WTC11 (cell line): ENCODE data around the gene DTL. TPM values are rescaled to one million over a fixed set of nuclear protein-coding genes. Genes with fewer than 3 reads are reported as not detected.

Experiments
- ATAC-seq: fragments of 200-7000 bp; cut with Tn5 transposase; 2 replicates; pipeline ENCODE4 v1.10.0; 2021; ENCODE audit warnings: mild to moderate bottlenecking, moderate library complexity
- CTCF ChIA-PET: fragments of 300-600 bp; sonication (Branson Sonifier 250); formaldehyde crosslinking; loops from one replicate; lab custom pipeline; 2021; ENCODE audit warnings: antibody characterized with exemption; lab: Charles Lee
- POLR2A ChIA-PET: fragments of 350-600 bp; sonication (Branson Sonifier 250); formaldehyde crosslinking; loops from one replicate; lab custom pipeline; 2021; ENCODE audit warnings: antibody characterized with exemption; lab: Charles Lee
- DNase-seq: peaks from one replicate; pipeline ENCODE4 v3.0.0; 2021; ENCODE audit warnings: low spot score
- H3K27ac Mint-ChIP-seq: 2 replicates; pipeline ENCODE4 v1.8.0; 2021; ENCODE audit warnings: mixed read lengths
- H3K27me3 Mint-ChIP-seq: 2 replicates; pipeline ENCODE4 v1.8.0; 2021; ENCODE audit warnings: low read depth, mild to moderate bottlenecking, moderate library complexity, mixed read lengths
- H3K36me3 Mint-ChIP-seq: 2 replicates; pipeline ENCODE4 v1.8.0; 2021; ENCODE audit warnings: mixed read lengths
- H3K4me1 Mint-ChIP-seq: 2 replicates; pipeline ENCODE4 v1.8.0; 2022; ENCODE audit warnings: mixed read lengths
- H3K4me3 Mint-ChIP-seq: 2 replicates; pipeline ENCODE4 v1.8.0; 2021; ENCODE audit warnings: mild to moderate bottlenecking, moderate library complexity, mixed read lengths
- H3K9me3 Mint-ChIP-seq: 2 replicates; pipeline ENCODE4 v1.8.0; 2021; ENCODE audit warnings: mixed read lengths
- ARID4B ChIP-seq: sonication (generic); formaldehyde crosslinking; IDR thresholded peaks from 2 replicates; pipeline ENCODE4 v1.8.0; 2023; ENCODE audit warnings: missing genetic modification reagents, mild to moderate bottlenecking, borderline replicate concordance
- E2F4 ChIP-seq: sonication (generic); formaldehyde crosslinking; IDR thresholded peaks from 2 replicates; pipeline ENCODE4 v1.8.1; 2022; ENCODE audit warnings: low read depth, mild to moderate bottlenecking, moderate library complexity, missing genetic modification reagents, borderline replicate concordance
- ERG ChIP-seq: fragments of 250-450 bp; sonication (Bioruptor Pico); IDR thresholded peaks from 2 replicates; pipeline ENCODE4 v1.8.0; 2021; ENCODE audit warnings: mild to moderate bottlenecking
- GABPB1 ChIP-seq: sonication (generic); formaldehyde crosslinking; IDR thresholded peaks from 2 replicates; pipeline ENCODE4 v1.8.1; 2023; ENCODE audit warnings: mild to moderate bottlenecking, missing genetic modification reagents
- IRF2 ChIP-seq: sonication (generic); formaldehyde crosslinking; IDR thresholded peaks from 2 replicates; pipeline ENCODE4 v1.8.0; 2022; ENCODE audit warnings: low read depth, missing genetic modification reagents, borderline replicate concordance
- MXD4 ChIP-seq: fragments of 250-450 bp; sonication (Bioruptor Pico); IDR thresholded peaks from 2 replicates; pipeline ENCODE4 v1.8.0; 2021; ENCODE audit warnings: mild to moderate bottlenecking, moderate library complexity, borderline replicate concordance
- NR1H2 ChIP-seq: sonication (generic); formaldehyde crosslinking; IDR thresholded peaks from 2 replicates; pipeline ENCODE4 v1.9.0; 2021; ENCODE audit warnings: mild to moderate bottlenecking, moderate library complexity, missing genetic modification reagents
- PRDM15 ChIP-seq: sonication (generic); formaldehyde crosslinking; IDR thresholded peaks from 2 replicates; pipeline ENCODE4 v1.8.0; 2022; ENCODE audit warnings: missing genetic modification reagents
- PRRX2 ChIP-seq: fragments of 250-450 bp; sonication (Bioruptor Pico); IDR thresholded peaks from 2 replicates; pipeline ENCODE4 v1.8.0; 2021; ENCODE audit warnings: mild to moderate bottlenecking
- RELA ChIP-seq: sonication (generic); formaldehyde crosslinking; IDR thresholded peaks from 2 replicates; pipeline ENCODE4 v1.8.1; 2022; ENCODE audit warnings: missing genetic modification reagents, mild to moderate bottlenecking, borderline replicate concordance
- SP1 ChIP-seq: sonication (generic); formaldehyde crosslinking; conservative IDR thresholded peaks from 2 replicates; pipeline ENCODE4 v1.8.1; 2022; ENCODE audit warnings: missing genetic modification reagents
- TCF7 ChIP-seq: sonication (generic); formaldehyde crosslinking; IDR thresholded peaks from 2 replicates; pipeline ENCODE4 v1.8.0; 2022; ENCODE audit warnings: mild to moderate bottlenecking, low read depth, missing genetic modification reagents, moderate library complexity
- ZBTB43 ChIP-seq: sonication (generic); formaldehyde crosslinking; IDR thresholded peaks from 2 replicates; pipeline ENCODE4 v1.8.1; 2023; ENCODE audit warnings: mild to moderate bottlenecking, missing genetic modification reagents
- ZNF121 ChIP-seq: sonication (generic); formaldehyde crosslinking; IDR thresholded peaks from 2 replicates; pipeline ENCODE4 v1.8.0; 2023; ENCODE audit warnings: missing genetic modification reagents
- ZNF219 ChIP-seq: sonication (generic); formaldehyde crosslinking; IDR thresholded peaks from 2 replicates; pipeline ENCODE4 v1.8.0; 2023; ENCODE audit warnings: missing genetic modification reagents, mild to moderate bottlenecking, borderline replicate concordance
- ZNF416 ChIP-seq: fragments of 250-450 bp; sonication (Bioruptor Pico); IDR thresholded peaks from 2 replicates; pipeline ENCODE4 v1.9.0; 2021; ENCODE audit warnings: mild to moderate bottlenecking, inconsistent platforms
- ZNF425 ChIP-seq: fragments of 250-450 bp; sonication (Bioruptor Pico); conservative IDR thresholded peaks from 2 replicates; pipeline ENCODE4 v1.9.0; 2021; ENCODE audit warnings: mild to moderate bottlenecking
- ZNF671 ChIP-seq: fragments of 250-450 bp; sonication (Bioruptor Pico); IDR thresholded peaks from 2 replicates; pipeline ENCODE4 v1.8.0; 2021; ENCODE audit warnings: mild to moderate bottlenecking
- total RNA-seq: library from RNA; stranded (reverse); gene quantifications from 3 replicates; pipeline ENCODE4 v1.2.3, GENCODE V29; 2021
- TF ChIP-seq, protein P1 (sequence below): fragments of 200-600 bp; IDR thresholded peaks from 2 replicates; pipeline ENCODE4 v1.8.0; 2022; ENCODE audit warnings: antibody characterized with exemption

DTL gene
- total RNA-seq, 1 experiment from 2014 or later: 52.3 TPM

- H3K27ac Mint-ChIP-seq: no peak overlapping the region
- H3K27me3 Mint-ChIP-seq: no peaks in the 10 kb centered on the region
- peaks cover 9% of the 10 kb centered on the region for H3K4me1 Mint-ChIP-seq
- H3K4me3 Mint-ChIP-seq: no peak overlapping the region
- CTCF ChIA-PET: interaction anchor here (1.3 to 4.3 kb wide), 2 partner anchors 10 to 364 kb away, joined by 3 to 16 read pairs; partner anchors contain the start of genes DTL and INTS7
- no peak for ATAC-seq
- no peak for TF ChIP-seq TCF7 (CRISPR knock-in tag)
- no peak for TF ChIP-seq SP1 (CRISPR knock-in tag)
- TF ChIP-seq RELA (CRISPR knock-in tag): no peak
- TF ChIP-seq, protein P1, sequence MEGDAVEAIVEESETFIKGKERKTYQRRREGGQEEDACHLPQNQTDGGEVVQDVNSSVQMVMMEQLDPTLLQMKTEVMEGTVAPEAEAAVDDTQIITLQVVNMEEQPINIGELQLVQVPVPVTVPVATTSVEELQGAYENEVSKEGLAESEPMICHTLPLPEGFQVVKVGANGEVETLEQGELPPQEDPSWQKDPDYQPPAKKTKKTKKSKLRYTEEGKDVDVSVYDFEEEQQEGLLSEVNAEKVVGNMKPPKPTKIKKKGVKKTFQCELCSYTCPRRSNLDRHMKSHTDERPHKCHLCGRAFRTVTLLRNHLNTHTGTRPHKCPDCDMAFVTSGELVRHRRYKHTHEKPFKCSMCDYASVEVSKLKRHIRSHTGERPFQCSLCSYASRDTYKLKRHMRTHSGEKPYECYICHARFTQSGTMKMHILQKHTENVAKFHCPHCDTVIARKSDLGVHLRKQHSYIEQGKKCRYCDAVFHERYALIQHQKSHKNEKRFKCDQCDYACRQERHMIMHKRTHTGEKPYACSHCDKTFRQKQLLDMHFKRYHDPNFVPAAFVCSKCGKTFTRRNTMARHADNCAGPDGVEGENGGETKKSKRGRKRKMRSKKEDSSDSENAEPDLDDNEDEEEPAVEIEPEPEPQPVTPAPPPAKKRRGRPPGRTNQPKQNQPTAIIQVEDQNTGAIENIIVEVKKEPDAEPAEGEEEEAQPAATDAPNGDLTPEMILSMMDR: no peak
- no peak for TF ChIP-seq IRF2 (CRISPR knock-in tag)
- TF ChIP-seq ZNF416 (CRISPR knock-in tag): no peak
- no peak for TF ChIP-seq ZBTB43 (CRISPR knock-in tag)
- no peak for TF ChIP-seq ERG (CRISPR knock-in tag)
- TF ChIP-seq ZNF671 (CRISPR knock-in tag): no peak
- TF ChIP-seq, all 79 proteins: peak for 0
- POLR2A ChIA-PET: interaction anchor here (1.1 kb wide), 1 partner anchor 9 kb away, joined by 5 read pairs; the partner anchor contains the start of genes DTL and INTS7
- no peak for DNase-seq
- H3K9me3 Mint-ChIP-seq: no peaks in the 10 kb centered on the region
- H3K36me3 Mint-ChIP-seq: peaks cover 42% of the 10 kb centered on the region
Observed at GRCh38 chr1:212044851-212045250, 9.3 kb downstream of the DTL start.

- Mint-ChIP-seq H3K4me3 (no peak overlapping the region), H3K36me3 (peaks cover 49% of the 10 kb centered on the region), H3K27ac (no peak overlapping the region), H3K27me3 (no peaks in the 10 kb centered on the region), H3K4me1 (peaks cover 2% of the 10 kb centered on the region), H3K9me3 (no peaks in the 10 kb centered on the region)
- ATAC-seq: no peak
- ChIA-PET CTCF (interaction anchor here (4.3 kb wide), 1 partner anchor 11 kb away, joined by 16 read pairs; the partner anchor contains the start of genes DTL and INTS7), POLR2A (no interaction called here)
- no peak for DNase-seq
- TF ChIP-seq ZNF425 (CRISPR knock-in tag) (no peak), ARID4B (no peak), ZNF121 (CRISPR knock-in tag) (no peak), NR1H2 (no peak), MXD4 (no peak), GABPB1 (CRISPR knock-in tag) (no peak), ZNF219 (CRISPR knock-in tag) (no peak), PRRX2 (CRISPR knock-in tag) (no peak), E2F4 (CRISPR knock-in tag) (no peak), PRDM15 (CRISPR knock-in tag) (no peak)
Observed at GRCh38 chr1:212045981-212046380, 10.4 kb downstream of the DTL start.
